PC-3 (cell line): Measurements from ENCODE around the gene WDR89. TPM values are rescaled to one million over a fixed set of nuclear protein-coding genes. Genes with fewer than 3 reads are reported as not detected.

ENCODE experiments used
- ATAC-seq: fragments of 200-7000 bp; cut with Tn5 transposase; 2 replicates; pipeline ENCODE4 v1.9.1; 2020; ENCODE audit warnings: mild to moderate bottlenecking, moderate library complexity
- BruUV-seq: library from RNA; stranded (reverse); fragments of 400-500 nt; replicated peaks from 2 replicates; lab custom pipeline; 2021; lab: Mats Ljungman, UMichigan
- CTCF ChIA-PET: fragments of 300-600 bp; sonication (Branson Sonifier 250); formaldehyde crosslinking; loops from one replicate; lab custom pipeline; 2022; ENCODE audit warnings: antibody characterized with exemption; lab: Charles Lee
- POLR2A ChIA-PET: fragments of 300-600 bp; sonication (Branson Sonifier 250); formaldehyde crosslinking; loops from one replicate; lab custom pipeline; 2022; ENCODE audit warnings: antibody characterized with exemption; ENCODE audit not compliant: unreplicated experiment; lab: Charles Lee
- DNase-seq: peaks from one replicate; pipeline ENCODE4 v3.0.0-alpha.2; 2015
- H2AFZ ChIP-seq: fragments of 300-600 bp; sonication (generic); 2 replicates; pipeline ENCODE4 v1.6.0; 2016; ENCODE audit warnings: antibody characterized with exemption, low read length
- H3F3A ChIP-seq: fragments of 300-600 bp; sonication (generic); one replicate; pipeline ENCODE4 v1.6.0; 2017; ENCODE audit warnings: antibody characterized with exemption, low read length, control low read depth, mild to moderate bottlenecking; ENCODE audit not compliant: unreplicated experiment
- H3K27ac ChIP-seq: fragments of 300-600 bp; sonication (generic); 2 replicates; pipeline ENCODE4 v1.5.1; 2016; ENCODE audit warnings: mild to moderate bottlenecking, low read length
- H3K27me3 ChIP-seq: fragments of 300-600 bp; sonication (generic); 2 replicates; pipeline ENCODE4 v1.6.1; 2016; ENCODE audit warnings: low read length, mixed read lengths
- H3K36me3 ChIP-seq: fragments of 300-600 bp; sonication (generic); 2 replicates; pipeline ENCODE4 v1.6.1; 2016; ENCODE audit warnings: low read depth, mixed run types, low read length, mixed read lengths
- H3K4me1 ChIP-seq: fragments of 300-600 bp; sonication (generic); 2 replicates; pipeline ENCODE4 v1.5.1; 2016; ENCODE audit warnings: low read length; ENCODE audit not compliant: insufficient read depth
- H3K4me2 ChIP-seq: fragments of 300-600 bp; sonication (generic); 2 replicates; pipeline ENCODE4 v1.6.0; 2016; ENCODE audit warnings: low read length
- H3K4me3 ChIP-seq: fragments of 300-600 bp; sonication (generic); 2 replicates; pipeline ENCODE4 v1.5.1; 2016; ENCODE audit warnings: mild to moderate bottlenecking, low read length, mixed read lengths
- H3K79me2 ChIP-seq: fragments of 300-600 bp; sonication (generic); 2 replicates; pipeline ENCODE4 v1.6.1; 2017; ENCODE audit warnings: low read length, mixed read lengths
- H3K9ac ChIP-seq: fragments of 300-600 bp; sonication (generic); 2 replicates; pipeline ENCODE4 v1.6.0; 2016; ENCODE audit warnings: mild to moderate bottlenecking, low read length
- H3K9me2 ChIP-seq: fragments of 300-600 bp; sonication (generic); replicated peaks from 2 replicates; pipeline ENCODE4 v1.6.1; 2016; ENCODE audit warnings: mixed run types, low read length, mixed read lengths
- H3K9me3 ChIP-seq: fragments of 300-600 bp; sonication (generic); 2 replicates; pipeline ENCODE4 v1.6.1; 2016; ENCODE audit warnings: low read length, mixed read lengths
- H4K20me1 ChIP-seq: fragments of 300-600 bp; sonication (generic); 2 replicates; pipeline ENCODE4 v1.6.1; 2016; ENCODE audit warnings: low read length, mixed read lengths
- CTCF ChIP-seq: fragments of 300-600 bp; sonication (generic); conservative IDR thresholded peaks from 2 replicates; pipeline ENCODE4 v1.5.1; 2017; ENCODE audit warnings: antibody characterized with exemption, low read depth, mild to moderate bottlenecking, low read length
- EZH2 ChIP-seq: fragments of 300-600 bp; sonication (generic); IDR thresholded peaks from one replicate; pipeline ENCODE4 v1.6.1; 2017; ENCODE audit warnings: antibody characterized with exemption, mild to moderate bottlenecking, low read length; ENCODE audit not compliant: unreplicated experiment
- EZH2phosphoT487 ChIP-seq: fragments of 300-600 bp; sonication (generic); IDR thresholded peaks from 2 replicates; pipeline ENCODE4 v1.6.1; 2018; ENCODE audit warnings: mild to moderate bottlenecking, antibody characterized with exemption, low read length, borderline replicate concordance
- intact Hi-C: fragments of 100-400 bp; cut with micrococcal nuclease; formaldehyde crosslinking; loops from 2 replicates; pipeline ENCODE4 v1.9.0; 2023
- total RNA-seq: library from RNA; depleted of rRNA; stranded (reverse); fragments of >200 nt; gene quantifications from 2 replicates; pipeline ENCODE4 v1.2.3, GENCODE V29; 2014

Gene WDR89
- total RNA-seq, 1 experiment from 2014 or later = 19.0 TPM

GRCh38 chr14:63614679-63615363, 26.9 kb downstream of the WDR89 start:
- TF ChIP-seq EZH2 (no peak), EZH2phosphoT487 (no peak), CTCF (no peak)
- ChIA-PET POLR2A (interaction anchor here (0.7 kb wide), 1 partner anchor 1795 kb away, joined by 5 read pairs; no protein-coding TSS in a partner anchor), CTCF (no interaction called here)
- DNase-seq = peak; percentile 38
- intact Hi-C loops = no loop called here
- no peaks in the 10 kb centered on the region for H3K9me3 ChIP-seq
- peaks cover 12% of the 10 kb centered on the region for H3K4me1 ChIP-seq
- ATAC-seq = peak; percentile 89
- 0 out of 2 replicates have a peak overlapping the region, but pooled peaks have one; percentile 30 for H3K4me2 ChIP-seq
- H3K27ac ChIP-seq = no peak overlapping the region
- no peak overlapping the region for H3K4me3 ChIP-seq
- H3K27me3 ChIP-seq = no peaks in the 10 kb centered on the region
- no peaks in the 10 kb centered on the region for H3F3A ChIP-seq
- H3K9me2 ChIP-seq = no peaks in the 10 kb centered on the region
- peaks cover 72% of the 10 kb centered on the region for H3K79me2 ChIP-seq
- H2AFZ ChIP-seq = no peak overlapping the region
- peaks cover 18% of the 10 kb centered on the region for H3K36me3 ChIP-seq
- BruUV-seq = no TSS peak
- peaks cover 12% of the 10 kb centered on the region; the same call in 1 of the 2 replicates for H4K20me1 ChIP-seq
- no peak overlapping the region for H3K9ac ChIP-seq

DNA sequence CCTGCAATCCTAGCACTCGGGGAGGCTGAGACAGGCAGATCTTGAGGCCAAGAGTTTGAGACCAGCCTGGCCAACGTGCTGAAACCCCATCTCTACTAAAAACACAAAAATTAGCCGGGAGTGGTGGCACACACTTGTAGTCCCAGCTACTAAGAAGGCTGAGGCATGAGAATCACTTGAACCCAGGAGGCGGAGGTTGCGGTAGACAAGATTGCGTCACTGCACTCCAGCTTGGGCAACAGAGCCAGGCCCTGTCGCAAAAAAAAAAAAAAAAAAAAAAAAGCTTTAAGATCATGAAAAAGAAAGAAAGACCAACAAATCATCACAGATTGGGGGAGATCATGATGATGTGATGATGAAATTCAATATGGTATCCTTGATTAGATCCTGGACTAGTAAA, 30.6 kb downstream of the WDR89 start:
- intact Hi-C loops = no loop called here
- Histone ChIP-seq H3K4me3 (no peak overlapping the region), H3K9ac (no peak overlapping the region), H3K9me2 (no peaks in the 10 kb centered on the region), H3K79me2 (peaks cover 64% of the 10 kb centered on the region), H3K4me2 (no peak overlapping the region), H2AFZ (no peak overlapping the region), H4K20me1 (peaks cover 18% of the 10 kb centered on the region; the same call in 1 of the 2 replicates), H3K27me3 (no peaks in the 10 kb centered on the region), H3F3A (no peaks in the 10 kb centered on the region), H3K9me3 (no peaks in the 10 kb centered on the region), H3K4me1 (peaks cover 12% of the 10 kb centered on the region), H3K27ac (no peak overlapping the region), H3K36me3 (peaks cover 11% of the 10 kb centered on the region)
- ATAC-seq (no peak), DNase-seq (no peak)
- no TSS peak for BruUV-seq
- ChIA-PET POLR2A (interaction anchor here (0.6 kb wide), 1 partner anchor 24 kb away, joined by 4 read pairs; no protein-coding TSS in a partner anchor), CTCF (no interaction called here)
- TF ChIP-seq EZH2 = no peak
- no peak for TF ChIP-seq EZH2phosphoT487
- no peak for TF ChIP-seq CTCF

DNA sequence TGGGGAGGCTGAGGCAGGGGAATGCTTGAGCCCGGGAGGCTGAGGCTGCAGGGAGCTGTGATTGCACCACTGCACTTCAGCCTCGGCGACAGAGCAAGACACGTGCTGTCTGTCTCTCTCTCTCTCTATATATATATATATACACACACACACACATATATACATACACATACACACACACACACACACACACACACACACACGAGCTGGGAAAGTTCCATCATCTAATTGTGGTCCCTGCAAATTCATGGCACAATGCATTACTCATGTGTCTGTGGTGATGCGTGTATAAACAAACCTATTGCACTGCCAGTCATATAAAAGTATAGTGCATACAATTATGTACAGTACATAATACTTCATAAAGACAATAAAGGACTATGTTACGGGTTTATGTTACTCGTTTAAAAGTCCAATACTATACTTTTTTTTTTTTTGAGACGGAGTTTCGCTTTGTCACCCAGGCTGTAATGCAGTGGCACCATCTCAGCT, 36.6 kb downstream of the WDR89 start:
- Histone ChIP-seq H3K4me2 (no peak overlapping the region), H3K4me1 (no peaks in the 10 kb centered on the region), H3K79me2 (peaks cover 23% of the 10 kb centered on the region), H3K9ac (no peak overlapping the region), H3K9me3 (no peaks in the 10 kb centered on the region), H3K9me2 (no peaks in the 10 kb centered on the region), H3F3A (no peaks in the 10 kb centered on the region), H3K27me3 (no peaks in the 10 kb centered on the region), H3K36me3 (0 out of 2 replicates have a peak, but pooled peaks cover 3% of the 10 kb centered on the region), H3K4me3 (no peak overlapping the region), H3K27ac (no peak overlapping the region), H4K20me1 (0 out of 2 replicates have a peak, but pooled peaks cover 6% of the 10 kb centered on the region), H2AFZ (no peak overlapping the region)
- POLR2A ChIA-PET = no interaction called here
- no peak for TF ChIP-seq EZH2
- TF ChIP-seq EZH2phosphoT487 = no peak
- no peak for TF ChIP-seq CTCF
- BruUV-seq = no TSS peak
- ATAC-seq (peak; percentile 84), DNase-seq (peak; percentile 37)
- CTCF ChIA-PET = interaction anchor here (0.6 kb wide), 1 partner anchor 68 kb away, joined by 4 read pairs; no protein-coding TSS in a partner anchor
- intact Hi-C loops = no loop called here
